ENCODE results near the gene MMAB.

Gene MMAB

GRCh38 chr12:109598428-109598854 is 25.1 kb upstream of the MMAB start:
- no peak overlapping the region for H3K4me3 ChIP-seq (ENCODE audit: low read depth, low read length)
- no peak for TF ChIP-seq CTCF (IDR thresholded peaks at IDR 0.05; ENCODE audit: low read depth, low read length, missing control alignments)
- no peak for DNase-seq (ENCODE audit: low read depth)
- in situ Hi-C loops (cut with HindIII; ENCODE audit: low sequenced_read_pairs), result no loop called here

- in situ Hi-C loops (cut with HindIII; ENCODE audit: low sequenced_read_pairs), result no loop called here
Observed at GRCh38 chr12:109597795-109598427, 24.6 kb upstream of the MMAB start.

GRCh38 chr12:109597414-109597794 is 24.1 kb upstream of the MMAB start:
- no peak for DNase-seq (ENCODE audit: low read depth)
- H3K4me3 ChIP-seq (ENCODE audit: low read depth, low read length), result no peak overlapping the region
- no peak for TF ChIP-seq CTCF (IDR thresholded peaks at IDR 0.05; ENCODE audit: low read depth, low read length, missing control alignments)
- in situ Hi-C loops (cut with HindIII; ENCODE audit: low sequenced_read_pairs), result no loop called here

More at GRCh38 chr12:109597795-109598427, 24.6 kb upstream of the MMAB start:
- peak; percentile 98 for TF ChIP-seq CTCF (IDR thresholded peaks at IDR 0.05; ENCODE audit: low read depth, low read length, missing control alignments)
- H3K4me3 ChIP-seq (ENCODE audit: low read depth, low read length), result no peak overlapping the region
- peak; percentile 53 for DNase-seq (ENCODE audit: low read depth)

GRCh38 chr12:109596418-109597244 is 23.3 kb upstream of the MMAB start:
- DNase-seq (ENCODE audit: low read depth), result no peak
- H3K4me3 ChIP-seq (ENCODE audit: low read depth, low read length), result no peak overlapping the region
- TF ChIP-seq CTCF (IDR thresholded peaks at IDR 0.05; ENCODE audit: low read depth, low read length, missing control alignments), result no peak
- in situ Hi-C loops (cut with HindIII; ENCODE audit: low sequenced_read_pairs), result no loop called here

- in situ Hi-C loops (cut with HindIII; ENCODE audit: low sequenced_read_pairs), result no loop called here
- no peak for TF ChIP-seq CTCF (IDR thresholded peaks at IDR 0.05; ENCODE audit: low read depth, low read length, missing control alignments)
- H3K4me3 ChIP-seq (ENCODE audit: low read depth, low read length), result no peak overlapping the region
- DNase-seq (ENCODE audit: low read depth), result no peak
Observed at GRCh38 chr12:109595321-109595902, 22.1 kb upstream of the MMAB start.

GRCh38 chr12:109594556-109595317 is 21.4 kb upstream of the MMAB start:
- DNase-seq (ENCODE audit: low read depth), result no peak
- H3K4me3 ChIP-seq (ENCODE audit: low read depth, low read length), result no peak overlapping the region
- TF ChIP-seq CTCF (IDR thresholded peaks at IDR 0.05; ENCODE audit: low read depth, low read length, missing control alignments), result no peak
- in situ Hi-C loops (cut with HindIII; ENCODE audit: low sequenced_read_pairs), result no loop called here
